HCT116 (cell line): ENCODE data around the gene CD9. TPM values are rescaled to one million over a fixed set of nuclear protein-coding genes. Genes with fewer than 3 reads are reported as not detected.
"Not testable (repeated sequence)": the region's sequence is repeated elsewhere in the genome, so short reads cannot be mapped to it uniquely, and the experiment has no call there.

Experiments used
- ATAC-seq: fragments of 200-7000 bp; cut with Tn5 transposase; 2 replicates; pipeline ENCODE4 v1.9.1; 2020; ENCODE audit warnings: mild to moderate bottlenecking, moderate library complexity
- BruUV-seq: library from RNA; stranded (reverse); fragments of 400-500 nt; replicated peaks from 2 replicates; lab custom pipeline; 2021; lab: Mats Ljungman, UMichigan
- CTCF ChIA-PET: fragments of 300-600 bp; sonication (Branson Sonifier 250); formaldehyde crosslinking; loops from one replicate; lab custom pipeline; 2021; ENCODE audit warnings: antibody characterized with exemption; lab: Charles Lee
- POLR2A ChIA-PET: fragments of 300-600, 350-600 bp; sonication (Branson Sonifier 250); formaldehyde crosslinking; loops from one replicate; lab custom pipeline; 2021; ENCODE audit warnings: antibody characterized with exemption; lab: Charles Lee
- RAD21 ChIA-PET, 2 experiments: fragments of 300-600 bp; sonication (Branson Sonifier 250); formaldehyde crosslinking; loops; one replicate each; lab custom pipeline; 2023; ENCODE audit warnings: low total read pairs in 2 of 2; ENCODE audit not compliant: uncharacterized antibody in 2 of 2, unreplicated experiment in 2 of 2, low non-redundant PET in 1 of 2; lab: Charles Lee
- DNase-seq: peaks from one replicate; pipeline ENCODE4 v3.0.0-alpha.2; 2010; ENCODE audit warnings: low read depth, low spot score
- H2AFZ ChIP-seq: fragments of 200-600 bp; shearing (Covaris generic), sonication (generic); 2 replicates; pipeline ENCODE4 v1.6.1; 2017; ENCODE audit warnings: low read depth, mixed run types, mixed read lengths, antibody characterized with exemption, low read length; ENCODE audit not compliant: poor library complexity, severe bottlenecking
- H3K27ac ChIP-seq: 2 replicates; pipeline ENCODE4 v1.5.1; 2012; ENCODE audit warnings: low read depth, low read length
- H3K27me3 ChIP-seq: fragments of 200-600 bp; sonication (generic); 2 replicates; pipeline ENCODE4 v1.6.1; 2016; ENCODE audit warnings: mixed run types, low read length, mixed read lengths; ENCODE audit not compliant: insufficient read depth
- H3K36me3 ChIP-seq, 2 experiments: fragments of 200-500 bp in 1 of 2; fragments of 200-600 bp in 1 of 2; sonication (Bioruptor generic) in 1 of 2; sonication (generic) in 1 of 2; 2 replicates each; pipeline versions ENCODE4 v1.5.1 to v1.6.1; 2014 to 2016; ENCODE audit warnings: low read length in 2 of 2, inconsistent platforms in 1 of 2, mixed read lengths in 1 of 2, mixed run types in 1 of 2; ENCODE audit not compliant: insufficient read depth in 2 of 2, control insufficient read depth in 1 of 2
- H3K4me1 ChIP-seq, 2 experiments: fragments of 200-600 bp in 1 of 2; sonication (generic) in 1 of 2; 2 replicates each; pipeline versions ENCODE4 v1.5.1 to v1.6.1; 2012 to 2017; ENCODE audit warnings: low read length in 2 of 2, inconsistent platforms in 1 of 2, mild to moderate bottlenecking in 1 of 2, mixed read lengths in 1 of 2, mixed run types in 1 of 2, moderate library complexity in 1 of 2; ENCODE audit not compliant: insufficient read depth in 2 of 2, control insufficient read depth in 1 of 2
- H3K4me2 ChIP-seq: fragments of 200-600 bp; sonication (generic); 2 replicates; pipeline ENCODE4 v1.6.1; 2017; ENCODE audit warnings: mixed run types, low read length, mixed read lengths
- H3K4me3 ChIP-seq, 2 experiments: fragments of 200-600 bp in 1 of 2; sonication (generic) in 1 of 2; replicated peaks in 1 of 2; 2 replicates each; pipeline ENCODE4 v1.5.1; 2011 to 2016; ENCODE audit warnings: low read length in 2 of 2, control low read depth in 1 of 2, low read depth in 1 of 2, mild to moderate bottlenecking in 1 of 2, mixed read lengths in 1 of 2, mixed run types in 1 of 2
- H3K79me2 ChIP-seq: fragments of 200-600 bp; sonication (generic); 2 replicates; pipeline ENCODE4 v1.6.1; 2017; ENCODE audit warnings: mild to moderate bottlenecking, mixed run types, low read length, moderate library complexity, mixed read lengths; ENCODE audit not compliant: insufficient read depth
- H3K9ac ChIP-seq: fragments of 200-600 bp; sonication (generic); 2 replicates; pipeline ENCODE4 v1.6.1; 2016; ENCODE audit warnings: low read length, mixed read lengths
- H3K9me2 ChIP-seq: fragments of 200-600 bp; sonication (generic), shearing (Covaris generic); 2 replicates; pipeline ENCODE4 v1.6.1; 2017; ENCODE audit warnings: mixed run types, mild to moderate bottlenecking, moderate library complexity; ENCODE audit not compliant: insufficient read depth
- H3K9me3 ChIP-seq, 2 experiments: fragments of 200-500 bp in 1 of 2; fragments of 200-600 bp in 1 of 2; sonication (Bioruptor generic) in 1 of 2; sonication (generic) in 1 of 2; 2 replicates each; pipeline ENCODE4 v1.6.1; 2014 to 2017; ENCODE audit warnings: low read length in 2 of 2, mixed read lengths in 2 of 2, inconsistent platforms in 1 of 2, low read depth in 1 of 2, mild to moderate bottlenecking in 1 of 2, mixed run types in 1 of 2, moderate library complexity in 1 of 2; ENCODE audit not compliant: control insufficient read depth in 1 of 2, insufficient read depth in 1 of 2
- H4K20me1 ChIP-seq: fragments of 200-600 bp; sonication (generic), shearing (Covaris generic); 2 replicates; pipeline ENCODE4 v1.6.1; 2017; ENCODE audit warnings: mixed run types, mild to moderate bottlenecking, moderate library complexity; ENCODE audit not compliant: insufficient read depth
- CBX3 ChIP-seq: IDR thresholded peaks from 2 replicates; pipeline ENCODE4 v1.6.1; 2012; ENCODE audit warnings: low read depth
- CEBPB ChIP-seq: IDR thresholded peaks from 2 replicates; pipeline ENCODE4 v1.6.1; 2012; ENCODE audit warnings: low read depth
- EGR1 ChIP-seq: IDR thresholded peaks from 2 replicates; pipeline ENCODE4 v1.6.1; 2012; ENCODE audit warnings: low read depth
- ELF1 ChIP-seq: IDR thresholded peaks from 2 replicates; pipeline ENCODE4 v1.6.1; 2012; ENCODE audit warnings: low read depth, borderline replicate concordance
- EZH2 ChIP-seq: fragments of 200-600 bp; sonication (generic); IDR thresholded peaks from 2 replicates; pipeline ENCODE4 v1.6.1; 2017; ENCODE audit warnings: antibody characterized with exemption, mixed run types
- EZH2phosphoT487 ChIP-seq: fragments of 200-600 bp; IDR thresholded peaks from 2 replicates; pipeline ENCODE4 v1.6.1; 2018; ENCODE audit warnings: antibody characterized with exemption, borderline replicate concordance
- FOSL1 ChIP-seq: IDR thresholded peaks from 2 replicates; pipeline ENCODE4 v1.6.1; 2012; ENCODE audit warnings: low read depth
- POLR2A ChIP-seq: IDR thresholded peaks from 2 replicates; pipeline ENCODE4 v1.7.0; 2011; ENCODE audit warnings: borderline replicate concordance; ENCODE audit not compliant: insufficient read depth, insufficient read length; ENCODE audit errors: extremely low read depth
- RAD21 ChIP-seq: IDR thresholded peaks from 2 replicates; pipeline ENCODE4 v1.6.1; 2012; ENCODE audit warnings: low read depth, mild to moderate bottlenecking
- YY1 ChIP-seq: IDR thresholded peaks from 2 replicates; pipeline ENCODE4 v1.6.1; 2011; ENCODE audit warnings: low read length, low read depth, moderate library complexity, mild to moderate bottlenecking; ENCODE audit not compliant: insufficient replicate concordance; ENCODE audit errors: extremely low read depth
- ZBTB33 ChIP-seq: IDR thresholded peaks from 2 replicates; pipeline ENCODE4 v1.6.1; 2011; ENCODE audit warnings: mild to moderate bottlenecking, low read length, moderate library complexity; ENCODE audit not compliant: insufficient replicate concordance; ENCODE audit errors: extremely low read depth
- intact Hi-C: fragments of 100-400 bp; cut with micrococcal nuclease; formaldehyde crosslinking; loops from 2 replicates; pipeline ENCODE4 v1.10.0; 2022
- total RNA-seq: library from RNA; stranded (reverse); gene quantifications from one replicate; pipeline ENCODE4 v1.2.1, GENCODE V29; 2021; ENCODE audit not compliant: unreplicated experiment

Gene CD9
- total RNA-seq, 1 experiment from 2014 or later = 182 TPM

DNA sequence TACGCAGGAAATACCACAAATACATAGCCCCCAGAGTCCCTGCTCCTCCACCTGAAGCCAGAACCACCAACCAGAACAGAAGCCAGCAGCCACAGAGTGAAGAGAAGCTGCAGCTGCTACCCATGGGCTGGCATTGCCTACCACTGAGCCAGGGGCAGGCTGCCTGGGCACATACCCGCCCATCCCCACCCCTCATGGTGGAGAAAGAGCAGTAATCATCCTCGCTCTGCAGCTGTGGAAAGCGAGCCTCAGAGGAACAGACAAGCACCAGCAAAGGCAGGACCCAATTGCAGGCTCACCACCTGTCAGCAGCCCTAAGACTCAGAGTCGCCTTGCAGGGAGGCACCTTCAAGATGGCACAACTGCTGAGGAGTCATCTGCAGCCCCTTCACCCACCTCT lies 11.2 kb upstream of the CD9 start (continued):
- TF ChIP-seq ZBTB33 (no peak), EZH2 (no peak), YY1 (no peak), ELF1 (no peak), EZH2phosphoT487 (no peak), CEBPB (no peak), EGR1 (no peak), RAD21 (no peak), CBX3 (no peak), FOSL1 (no peak)

GRCh38 chr12:6189952-6190598 lies 10.1 kb upstream of the CD9 start:
- RAD21 ChIA-PET, CTCF ChIA-PET: not testable (repeated sequence)

DNA sequence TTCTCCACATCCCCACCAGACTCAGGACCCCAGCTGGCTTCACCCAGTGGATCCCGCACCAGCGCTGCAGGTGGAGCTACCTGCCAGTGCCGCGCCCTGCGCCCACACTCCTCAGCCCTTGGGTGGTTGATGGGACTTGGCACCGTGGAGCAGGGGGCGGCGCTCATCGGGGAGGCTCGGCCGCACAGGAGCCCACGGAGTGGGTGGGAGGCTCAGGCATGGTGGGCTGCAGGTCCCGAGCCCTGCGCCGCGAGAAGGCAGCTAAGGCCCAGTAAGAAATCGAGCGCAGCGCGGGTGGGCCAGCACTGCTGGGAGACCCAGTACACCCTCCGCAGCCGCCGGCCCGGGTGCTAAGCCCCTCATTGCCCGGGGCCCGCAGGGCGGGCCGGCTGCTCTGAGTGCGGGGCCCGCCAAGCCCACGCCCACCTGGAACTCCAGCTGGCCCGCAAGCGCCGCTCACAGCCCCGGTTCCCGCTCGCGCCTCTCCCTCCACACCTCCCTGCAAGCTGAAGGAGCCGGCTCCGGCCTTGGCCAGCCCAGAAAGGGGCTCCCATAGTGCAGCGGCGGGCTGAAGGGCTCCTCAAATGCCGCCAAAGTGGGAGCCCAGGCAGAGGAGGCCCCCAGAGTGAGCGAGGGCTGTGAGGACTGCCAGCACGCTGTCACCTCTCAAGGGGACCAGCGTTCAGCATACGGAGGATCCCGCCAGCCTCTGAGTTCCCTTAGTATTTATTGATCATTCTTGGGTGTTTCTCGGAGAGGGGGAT lies 9.3 kb upstream of the CD9 start:
- H3K9me2 ChIP-seq, CTCF ChIA-PET: not testable (repeated sequence)

More at GRCh38 chr12:6189952-6190598, 10.1 kb upstream of the CD9 start:
- H3K79me2 ChIP-seq, H3K4me3 ChIP-seq, H3K9ac ChIP-seq, ATAC-seq, H3K27me3 ChIP-seq, H3K27ac ChIP-seq, H4K20me1 ChIP-seq, H3K4me2 ChIP-seq, H3K4me1 ChIP-seq, DNase-seq, intact Hi-C loops: not testable (repeated sequence)
- TSS peak; percentile 52 for BruUV-seq
- peak; percentile 72 for TF ChIP-seq POLR2A
- TF ChIP-seq, all 23 proteins: peak for 1; not testable (repeated sequence) for 22
- POLR2A ChIA-PET = interaction anchor here (1.0 to 1.2 kb wide), 2 partner anchors 57 to 94 kb away, joined by 3 read pairs; no protein-coding TSS in a partner anchor
- H3K9me2 ChIP-seq, H2AFZ ChIP-seq, H3K9me3 ChIP-seq, H3K36me3 ChIP-seq: not testable (repeated sequence)

More for the DNA sequence above, 9.3 kb upstream of the CD9 start:
- H3K4me3 ChIP-seq, DNase-seq, H3K4me2 ChIP-seq, BruUV-seq, H2AFZ ChIP-seq, H3K27ac ChIP-seq, H3K9me3 ChIP-seq, H4K20me1 ChIP-seq, H3K9ac ChIP-seq, H3K79me2 ChIP-seq, ATAC-seq, H3K36me3 ChIP-seq, intact Hi-C loops, H3K27me3 ChIP-seq, RAD21 ChIA-PET: not testable (repeated sequence)
- peaks cover 7 to 15% of the 10 kb centered on the region in 2 experiments for H3K4me1 ChIP-seq
- POLR2A ChIA-PET = interaction anchor here (1.0 to 1.2 kb wide), 2 partner anchors 58 to 93 kb away, joined by 3 read pairs; no protein-coding TSS in a partner anchor
